SK-N-SH treated with all-trans-retinoic acid at 6 μM for 48 hours (cell line): ENCODE measurements around the gene NPAS3.

Source experiments
- ATAC-seq: fragments of 200-7000 bp; cut with Tn5 transposase; 3 replicates; pipeline ENCODE4 v1.9.1; 2020; ENCODE audit warnings: mild to moderate bottlenecking, moderate library complexity
- ARNTL ChIP-seq: fragments of 450-650 bp; formaldehyde crosslinking; IDR thresholded peaks from 2 replicates; pipeline ENCODE4 v1.5.0; 2020; ENCODE audit warnings: low read depth, mild to moderate bottlenecking, moderate library complexity, borderline replicate concordance
- BACH2 ChIP-seq: fragments of 250-450 bp; sonication (Bioruptor Pico); IDR thresholded peaks from 2 replicates; pipeline ENCODE4 v1.9.0; 2021; ENCODE audit warnings: mild to moderate bottlenecking, borderline replicate concordance
- CREB5 ChIP-seq: fragments of 250-450 bp; sonication (Bioruptor Pico); IDR thresholded peaks from 2 replicates; pipeline ENCODE4 v1.5.1; 2020; ENCODE audit warnings: low read depth, mild to moderate bottlenecking, moderate library complexity
- CSDC2 ChIP-seq: fragments of 250-450 bp; sonication (Bioruptor Pico); IDR thresholded peaks from 2 replicates; pipeline ENCODE4 v1.5.0; 2020; ENCODE audit warnings: mild to moderate bottlenecking, moderate library complexity
- CSRNP3 ChIP-seq: fragments of 250-450 bp; sonication (Bioruptor Pico); IDR thresholded peaks from 2 replicates; pipeline ENCODE4 v1.5.1; 2021; ENCODE audit warnings: mild to moderate bottlenecking, moderate library complexity
- ESRRG ChIP-seq: fragments of 250-450 bp; sonication (Bioruptor Pico); IDR thresholded peaks from 2 replicates; pipeline ENCODE4 v1.6.1; 2021; ENCODE audit warnings: mild to moderate bottlenecking
- GLIS3 ChIP-seq: fragments of 250-450 bp; sonication (Bioruptor Pico); IDR thresholded peaks from 2 replicates; pipeline ENCODE4 v1.5.0; 2020; ENCODE audit warnings: mild to moderate bottlenecking, moderate library complexity
- ISL1 ChIP-seq: fragments of 250-450 bp; sonication (Bioruptor Pico); IDR thresholded peaks from 2 replicates; pipeline ENCODE4 v2.1.2; 2022; ENCODE audit warnings: mild to moderate bottlenecking, moderate library complexity
- POU6F1 ChIP-seq: fragments of 250-450 bp; sonication (Bioruptor Pico); IDR thresholded peaks from 2 replicates; pipeline ENCODE4 v1.8.0; 2021; ENCODE audit warnings: low read depth, mild to moderate bottlenecking, moderate library complexity, borderline replicate concordance
- PPARA ChIP-seq: fragments of 250-450 bp; sonication (Bioruptor Pico); IDR thresholded peaks from 2 replicates; pipeline ENCODE4 v1.5.0; 2020; ENCODE audit warnings: mild to moderate bottlenecking, borderline replicate concordance
- RARB ChIP-seq: fragments of 250-450 bp; sonication (Bioruptor Pico); IDR thresholded peaks from 2 replicates; pipeline ENCODE4 v1.8.0; 2021; ENCODE audit warnings: mild to moderate bottlenecking, moderate library complexity
- SNAI2 ChIP-seq: fragments of 250-450 bp; sonication (Bioruptor Pico); IDR thresholded peaks from 2 replicates; pipeline ENCODE4 v1.5.0; 2020; ENCODE audit warnings: mild to moderate bottlenecking, moderate library complexity
- TCF4 ChIP-seq: fragments of 250-450 bp; sonication (Bioruptor Pico); IDR thresholded peaks from 2 replicates; pipeline ENCODE4 v1.8.0; 2021; ENCODE audit warnings: mild to moderate bottlenecking, moderate library complexity, borderline replicate concordance
- TOX ChIP-seq: fragments of 250-450 bp; sonication (Bioruptor Pico); IDR thresholded peaks from 2 replicates; pipeline ENCODE4 v1.8.0; 2021; ENCODE audit warnings: mild to moderate bottlenecking, moderate library complexity, borderline replicate concordance
- ZC3H10 ChIP-seq: fragments of 250-450 bp; sonication (Bioruptor Pico); IDR thresholded peaks from 2 replicates; pipeline ENCODE4 v1.5.1; 2021; ENCODE audit warnings: mild to moderate bottlenecking, moderate library complexity
- ZFP3 ChIP-seq: fragments of 250-450 bp; sonication (Bioruptor Pico); IDR thresholded peaks from 2 replicates; pipeline ENCODE4 v1.5.0; 2020; ENCODE audit warnings: mild to moderate bottlenecking, moderate library complexity
- ZFP30 ChIP-seq: fragments of 450-650 bp; formaldehyde crosslinking; IDR thresholded peaks from 2 replicates; pipeline ENCODE4 v1.5.0; 2022; ENCODE audit warnings: mild to moderate bottlenecking, moderate library complexity
- ZNF565 ChIP-seq: fragments of 450-650 bp; formaldehyde crosslinking; conservative IDR thresholded peaks from 2 replicates; pipeline ENCODE4 v1.5.0; 2020; ENCODE audit warnings: low read depth, mild to moderate bottlenecking, moderate library complexity
- ZNF70 ChIP-seq: fragments of 450-650 bp; formaldehyde crosslinking; IDR thresholded peaks from 2 replicates; pipeline ENCODE4 v1.5.0; 2020; ENCODE audit warnings: mild to moderate bottlenecking, moderate library complexity
- ZNF8 ChIP-seq: fragments of 450-650 bp; formaldehyde crosslinking; IDR thresholded peaks from 2 replicates; pipeline ENCODE4 v1.5.0; 2020; ENCODE audit warnings: mild to moderate bottlenecking, moderate library complexity

NPAS3 gene

GRCh38 chr14:33098016-33098415 lies 159.3 kb downstream of the NPAS3 start:
- TF ChIP-seq ISL1 (no peak), TCF4 (no peak)
- ATAC-seq: no peak

GRCh38 chr14:33103489-33103888 lies 164.8 kb downstream of the NPAS3 start:
- TF ChIP-seq ZFP30 (CRISPR knock-in tag) (no peak), CSRNP3 (CRISPR knock-in tag) (no peak), CREB5 (no peak), BACH2 (CRISPR knock-in tag) (no peak), TCF4 (no peak), ARNTL (CRISPR knock-in tag) (no peak), RARB (CRISPR knock-in tag) (no peak), ZFP3 (CRISPR knock-in tag) (no peak), ZNF565 (CRISPR knock-in tag) (no peak), GLIS3 (CRISPR knock-in tag) (no peak), TOX (CRISPR knock-in tag) (no peak), ZC3H10 (CRISPR knock-in tag) (no peak), PPARA (CRISPR knock-in tag) (no peak), ESRRG (CRISPR knock-in tag) (no peak), ZNF8 (CRISPR knock-in tag) (no peak)
- no peak for ATAC-seq

DNA sequence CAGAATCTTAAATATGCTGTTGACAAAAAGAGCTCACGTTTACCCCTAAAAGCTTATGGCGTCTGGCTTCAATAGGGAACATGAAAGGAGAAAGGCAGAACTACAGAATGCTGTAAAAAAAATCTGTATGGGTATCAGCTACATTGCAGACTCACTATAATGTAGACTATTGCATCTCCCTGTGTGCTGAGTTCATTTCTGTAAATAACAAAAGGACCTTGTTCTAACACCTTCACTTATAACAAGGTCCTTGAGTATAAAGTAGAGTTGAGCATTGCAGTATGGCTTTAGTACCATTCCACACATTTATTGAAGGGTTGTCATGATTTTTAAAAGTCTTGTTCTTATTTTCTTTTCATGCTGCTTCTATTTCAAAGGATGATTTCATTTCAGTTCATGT lies 165.3 kb downstream of the NPAS3 start:
- TF ChIP-seq GLIS3 (CRISPR knock-in tag) (no peak), CSRNP3 (CRISPR knock-in tag) (no peak), CSDC2 (CRISPR knock-in tag) (no peak), POU6F1 (no peak), ZNF70 (no peak), CREB5 (no peak), ZC3H10 (CRISPR knock-in tag) (no peak), RARB (CRISPR knock-in tag) (no peak), ZNF565 (CRISPR knock-in tag) (no peak), TOX (CRISPR knock-in tag) (no peak), ARNTL (CRISPR knock-in tag) (no peak), ZNF8 (CRISPR knock-in tag) (no peak), SNAI2 (CRISPR knock-in tag) (no peak), ZFP3 (CRISPR knock-in tag) (no peak), ESRRG (CRISPR knock-in tag) (no peak), PPARA (CRISPR knock-in tag) (no peak), ISL1 (no peak)
- ATAC-seq: no peak

DNA sequence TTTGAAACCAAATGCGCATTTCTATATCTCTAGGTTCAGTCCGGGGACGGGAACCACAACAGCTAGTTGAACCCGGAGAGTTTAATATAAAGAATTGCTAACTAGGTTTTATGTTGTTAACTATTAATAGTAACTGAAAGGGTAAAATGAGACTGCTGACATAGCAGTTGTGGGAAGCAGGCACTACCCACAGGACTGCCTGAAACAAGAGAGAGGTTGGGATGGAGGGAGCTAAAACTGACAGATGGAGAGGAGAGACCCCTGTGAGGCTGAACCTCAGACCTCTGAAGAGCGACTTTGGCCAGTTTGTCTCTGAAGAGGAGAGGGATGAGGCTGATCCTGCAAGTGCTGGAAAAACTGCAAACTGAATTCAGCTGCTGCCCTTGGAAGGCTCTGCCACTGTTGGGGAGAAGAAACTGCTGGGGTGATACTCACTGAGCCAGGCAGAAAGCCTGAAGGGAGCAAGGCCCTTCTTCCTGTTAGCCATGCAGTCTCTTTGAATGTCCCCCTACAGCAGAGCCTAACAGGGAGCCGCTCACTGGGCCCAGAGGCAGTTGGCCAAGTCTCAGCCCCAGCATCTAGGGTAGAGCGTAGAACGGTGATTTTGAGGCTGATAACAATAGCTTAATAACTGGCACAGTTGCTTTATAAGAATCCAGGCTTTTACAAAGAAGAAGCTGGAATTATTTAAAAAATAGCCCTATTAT lies 172.2 kb downstream of the NPAS3 start:
- TF ChIP-seq ZNF70 (no peak), ESRRG (CRISPR knock-in tag) (no peak), CREB5 (no peak), ISL1 (no peak), ZFP30 (CRISPR knock-in tag) (no peak)
- TF ChIP-seq, all 23 proteins: peak for 0
- no peak for ATAC-seq
